ENCODE measurements around the gene PTPRT.

The PTPRT gene

DNA sequence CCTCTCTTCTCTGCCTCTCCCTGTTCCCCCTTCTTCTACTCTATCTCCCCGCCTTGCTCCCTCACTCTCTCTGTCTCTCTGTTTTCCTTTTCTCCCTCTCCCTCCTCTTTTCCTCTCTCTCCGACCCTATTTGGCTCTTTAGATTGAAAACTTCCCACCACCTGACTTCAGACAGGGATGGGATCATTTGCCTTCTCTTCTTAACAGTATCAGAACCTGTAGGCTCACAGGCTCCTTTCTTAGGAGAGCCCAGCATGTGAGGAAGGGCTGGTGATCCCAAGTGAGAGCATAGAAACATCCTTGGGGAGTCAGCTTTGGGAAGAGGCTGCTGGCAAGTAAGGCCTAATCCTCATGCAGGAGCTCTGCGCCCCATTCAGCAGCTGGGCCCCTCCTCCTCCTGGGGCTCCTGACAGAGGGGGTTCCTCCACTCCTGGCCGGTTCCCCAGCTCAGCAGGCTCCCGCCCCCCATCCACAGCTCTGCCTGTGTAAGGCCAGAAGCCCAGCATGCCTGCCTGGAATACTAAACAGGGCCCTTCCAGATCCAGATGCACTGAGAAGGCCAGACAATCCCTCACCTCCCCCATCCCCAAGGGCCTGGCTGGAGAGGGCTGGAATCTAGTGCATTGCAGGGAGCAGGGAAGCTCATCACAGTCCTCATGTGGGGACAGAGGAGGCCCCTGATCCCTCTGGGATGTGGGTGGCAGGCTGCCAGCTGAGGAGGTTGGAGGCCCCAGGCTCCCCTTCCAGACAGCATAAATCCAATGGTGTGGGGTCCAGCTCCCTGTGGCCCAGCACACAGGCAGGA lies 93.4 kb downstream of the PTPRT start:
- DNase-seq = no peak

GRCh38 chr20:43095034-43095433 lies 94.7 kb downstream of the PTPRT start:
- DNase-seq = no peak

DNA sequence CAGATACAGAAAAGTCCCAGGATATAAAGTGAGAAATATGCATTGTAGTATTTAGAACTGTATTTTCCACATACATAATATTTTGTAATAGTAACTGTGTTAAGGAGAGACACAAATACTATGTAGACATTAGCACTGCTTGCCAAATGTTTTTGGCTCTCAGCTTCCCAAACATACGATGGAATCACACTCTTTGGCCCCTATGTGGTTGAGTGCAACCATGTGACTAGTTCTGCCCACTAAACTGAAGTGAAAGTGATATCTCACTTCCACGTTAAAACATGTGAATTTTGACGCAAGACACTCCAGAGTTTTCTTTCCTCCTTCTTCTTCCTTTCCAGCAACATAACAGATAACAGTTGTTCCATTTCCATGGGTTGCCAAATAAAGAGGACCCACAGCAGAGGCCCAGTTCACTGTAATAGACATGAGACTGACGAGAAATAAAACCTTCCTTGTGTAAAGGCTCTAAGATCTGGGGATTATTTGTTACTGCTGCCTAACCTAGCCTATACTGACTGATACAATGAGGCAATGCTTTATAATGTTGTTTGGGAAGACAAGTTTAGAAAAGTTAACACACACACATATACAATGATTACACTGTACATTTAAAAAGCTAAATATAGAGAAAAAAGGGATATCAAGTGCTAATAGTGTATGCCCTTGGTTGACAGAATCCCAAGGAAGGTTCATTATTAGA lies 97.2 kb downstream of the PTPRT start:
- DNase-seq = no peak

DNA sequence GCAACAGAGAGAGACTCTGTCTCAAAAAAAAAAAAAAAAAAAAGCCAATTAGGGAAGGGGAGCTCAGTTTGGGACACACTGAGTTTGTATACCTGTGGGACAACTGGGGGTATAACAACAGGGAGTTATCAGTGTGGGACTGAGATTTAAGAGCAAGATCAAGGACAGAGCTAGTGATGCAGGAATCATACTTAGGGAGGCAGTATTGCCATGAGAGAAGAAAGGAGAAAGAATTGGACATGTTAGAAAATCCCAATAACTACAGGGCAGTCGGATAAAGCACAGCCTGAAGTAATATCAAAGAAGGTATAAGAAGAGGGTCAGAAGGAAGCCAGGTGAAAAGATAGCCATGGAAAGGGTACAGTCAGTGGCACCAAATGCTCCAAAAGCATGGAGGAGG lies 121.2 kb downstream of the PTPRT start:
- no peak for DNase-seq

DNA sequence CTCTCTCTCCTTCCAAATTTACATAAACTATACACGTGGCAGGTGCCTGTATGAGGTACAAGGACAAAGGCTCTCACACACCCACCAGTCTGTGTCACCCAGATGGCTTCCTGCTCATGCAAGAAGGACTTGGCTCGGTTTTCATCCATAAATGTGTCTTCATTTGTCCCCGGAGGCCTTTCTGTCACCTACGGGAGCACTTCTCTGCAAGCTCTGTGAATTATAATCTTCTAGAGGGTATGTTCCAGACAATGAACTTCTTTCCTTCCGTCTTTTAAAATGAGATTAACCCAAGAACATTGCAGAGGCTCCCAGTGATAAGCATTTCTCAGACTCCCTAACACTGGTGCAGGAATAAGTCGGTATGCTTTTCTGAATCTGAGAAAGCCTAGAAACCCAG lies 123.6 kb downstream of the PTPRT start:
- DNase-seq = no peak

- no peak for DNase-seq
These were observed 124.4 kb downstream of the PTPRT start for GRCh38 chr20:43065299-43065698.

GRCh38 chr20:43058077-43058476 lies 131.6 kb downstream of the PTPRT start:
- DNase-seq = no peak

DNA sequence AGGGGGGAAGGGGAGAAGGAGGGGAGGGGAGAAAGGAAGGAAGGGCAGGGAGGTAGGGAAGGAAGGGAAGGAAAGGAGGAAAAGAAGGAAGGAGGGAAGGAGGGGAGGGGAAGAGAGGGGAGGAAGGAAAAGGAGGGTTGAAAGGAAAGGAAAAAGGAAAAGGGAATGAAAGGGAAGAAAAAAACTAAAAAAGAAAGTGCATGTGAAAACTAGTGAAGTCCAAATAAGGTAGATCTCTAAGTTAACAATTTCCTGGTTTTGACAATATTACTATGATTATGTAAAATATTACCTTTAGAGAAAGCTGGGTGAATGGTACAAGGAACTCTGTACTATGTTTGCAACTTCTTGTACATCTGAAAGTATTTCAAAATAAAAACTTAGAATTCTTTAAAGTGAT lies 132.4 kb downstream of the PTPRT start:
- DNase-seq = no peak

DNA sequence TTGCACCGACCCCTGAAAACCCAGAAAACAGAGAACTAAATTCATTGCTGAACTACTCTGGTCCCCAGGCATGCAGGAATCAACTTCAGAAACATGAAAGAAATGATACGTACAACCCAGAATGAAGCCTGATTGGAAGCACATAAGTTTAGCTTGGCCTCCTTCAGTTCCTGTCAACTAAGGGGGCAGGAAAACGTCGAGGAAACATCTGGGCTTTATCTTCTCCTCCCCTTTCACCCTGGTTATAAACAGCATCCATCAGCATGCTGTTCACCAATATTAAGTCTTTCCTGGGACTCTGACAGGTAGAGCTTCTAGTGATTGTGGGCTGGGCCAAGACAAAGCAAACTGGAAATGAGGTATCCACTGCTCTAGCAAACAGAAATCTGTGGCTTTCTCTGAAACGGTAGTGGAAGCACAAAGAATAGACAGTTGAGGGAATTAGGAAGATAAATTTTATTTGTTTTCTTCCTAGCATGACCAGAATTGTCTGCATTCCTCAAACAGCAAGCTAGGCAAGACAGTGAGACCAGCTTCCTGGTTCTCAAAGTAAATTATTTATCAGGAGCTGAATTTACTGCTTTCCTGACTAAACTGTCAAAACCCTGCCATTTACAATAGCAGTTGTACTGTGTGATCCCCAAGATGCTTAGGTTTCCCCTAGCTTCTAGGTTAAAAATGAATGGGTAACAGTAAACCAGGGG lies 134.4 kb downstream of the PTPRT start:
- no peak for DNase-seq

DNA sequence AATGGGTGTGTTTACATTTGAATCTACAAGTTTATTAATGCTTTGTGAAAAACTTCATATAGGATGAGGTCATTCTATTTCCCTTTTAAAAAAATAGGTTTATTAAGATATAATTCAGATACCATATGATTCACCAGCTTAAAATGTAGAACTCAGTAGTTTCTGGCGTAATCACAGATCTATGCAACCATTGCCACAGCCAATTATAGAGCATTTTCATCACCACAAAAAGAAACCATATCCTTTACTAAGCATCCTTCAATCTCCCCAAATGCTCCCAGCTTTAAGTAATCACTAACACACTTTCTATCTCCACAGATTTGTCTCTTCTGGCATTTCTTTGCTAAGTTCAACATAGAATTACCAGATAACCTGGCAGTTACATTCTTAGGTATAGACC lies 137.2 kb downstream of the PTPRT start:
- DNase-seq = no peak

DNA sequence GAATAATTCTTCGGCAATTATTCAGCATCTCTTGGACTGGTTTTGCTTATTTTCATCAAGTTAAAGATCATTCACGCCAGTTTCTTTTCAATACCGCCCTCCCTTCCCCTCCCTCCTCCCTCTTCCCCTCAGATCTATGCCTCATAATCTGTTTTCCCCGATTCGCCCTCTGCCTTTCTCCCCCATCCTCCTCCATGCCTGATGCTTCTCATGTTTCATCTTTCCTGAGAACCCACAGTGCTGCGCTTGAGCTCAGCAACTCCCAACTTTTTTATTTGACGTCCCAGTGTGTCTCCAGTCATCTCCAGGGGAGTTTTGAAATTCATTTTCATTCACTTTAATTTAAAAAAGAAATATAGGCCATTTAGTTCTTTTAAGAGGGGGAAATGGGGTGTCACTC lies 142.7 kb downstream of the PTPRT start:
- DNase-seq = no peak

GRCh38 chr20:43043887-43044286 lies 145.8 kb downstream of the PTPRT start:
- DNase-seq = no peak

DNA sequence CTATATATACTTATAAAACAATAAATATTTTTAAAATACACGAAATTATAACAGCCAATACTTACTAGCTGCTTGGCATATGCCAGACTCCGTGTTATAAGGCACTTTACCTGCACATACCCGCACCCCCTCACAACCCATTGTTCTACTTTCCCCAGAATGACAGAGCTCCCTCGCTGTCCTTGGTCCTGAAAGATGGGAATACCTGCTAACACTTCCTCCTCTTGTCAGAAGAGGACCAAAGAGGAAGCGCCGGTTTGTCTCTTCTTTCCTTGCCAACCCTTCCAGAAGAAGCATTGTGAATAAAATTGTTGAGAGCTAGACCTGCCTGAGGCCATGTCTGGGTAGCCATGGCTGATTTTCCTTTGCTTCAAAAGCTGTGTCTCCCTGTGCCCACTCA lies 149.3 kb downstream of the PTPRT start:
- no peak for DNase-seq

DNA sequence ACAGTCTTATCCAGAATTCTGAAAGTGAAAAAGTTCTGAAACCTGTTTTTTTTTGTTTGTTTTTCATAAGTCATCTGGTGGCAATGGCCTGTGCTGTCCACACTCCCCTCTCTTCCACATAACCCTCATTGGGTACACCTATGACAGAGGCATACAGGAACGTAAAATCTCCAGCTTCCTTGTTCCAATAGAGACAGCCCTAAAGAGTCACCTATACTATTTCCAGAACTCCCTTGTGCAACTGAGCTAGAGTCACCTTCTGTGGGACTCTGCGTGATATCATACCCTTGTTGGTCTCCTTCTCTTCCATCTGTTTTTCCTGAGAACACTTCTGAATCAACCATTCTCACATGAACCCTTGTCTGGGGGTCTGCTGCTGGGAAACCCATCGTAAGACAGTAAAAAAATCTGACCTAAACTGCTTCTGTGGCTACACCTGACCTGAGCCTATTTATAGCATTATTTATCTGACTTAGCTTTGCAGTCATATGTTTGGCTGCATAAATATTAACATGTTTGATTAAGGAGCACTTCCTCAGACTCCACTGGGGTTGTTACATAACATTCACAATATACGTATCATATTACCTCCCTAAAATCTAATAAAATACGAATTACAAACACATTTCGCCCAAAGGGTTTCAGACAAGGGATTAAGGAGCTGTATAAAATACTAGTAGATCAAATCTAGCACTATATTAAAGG lies 151.9 kb downstream of the PTPRT start:
- DNase-seq = no peak

DNA sequence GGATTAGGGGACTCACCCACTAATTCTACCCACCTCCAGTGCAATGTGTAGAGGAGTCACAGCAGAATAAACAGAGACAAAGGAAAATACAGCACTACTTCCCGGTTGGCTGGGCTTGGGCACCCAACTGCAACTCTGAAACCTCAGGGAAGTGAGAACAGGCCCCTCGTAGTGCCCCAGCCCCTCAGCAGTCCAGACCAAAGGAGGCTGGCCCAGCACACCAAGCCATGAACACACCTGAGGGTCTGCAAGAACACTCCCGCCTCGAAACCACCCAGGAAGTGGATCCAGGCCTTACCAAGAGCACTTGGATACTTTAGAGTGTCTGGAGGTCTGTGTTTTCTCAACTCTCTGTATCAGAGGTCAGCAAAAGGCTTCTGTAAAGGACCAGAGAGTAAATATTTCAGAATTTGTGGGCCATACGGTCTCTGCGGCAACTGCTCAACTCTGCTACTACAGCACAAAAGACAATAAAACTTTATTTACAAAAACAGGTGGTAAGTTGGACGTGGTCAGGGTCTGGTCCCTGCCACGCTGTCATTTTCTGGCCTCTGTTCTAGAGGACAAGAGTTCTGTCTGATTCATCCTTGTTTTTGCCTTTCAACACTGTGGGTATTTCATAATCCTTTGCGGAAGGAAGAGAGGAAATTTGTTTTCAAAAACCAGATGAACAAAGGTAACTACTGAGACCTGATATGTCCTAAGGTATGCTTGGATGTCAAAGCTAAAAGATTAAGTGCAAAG lies 154.6 kb downstream of the PTPRT start:
- DNase-seq = no peak

DNA sequence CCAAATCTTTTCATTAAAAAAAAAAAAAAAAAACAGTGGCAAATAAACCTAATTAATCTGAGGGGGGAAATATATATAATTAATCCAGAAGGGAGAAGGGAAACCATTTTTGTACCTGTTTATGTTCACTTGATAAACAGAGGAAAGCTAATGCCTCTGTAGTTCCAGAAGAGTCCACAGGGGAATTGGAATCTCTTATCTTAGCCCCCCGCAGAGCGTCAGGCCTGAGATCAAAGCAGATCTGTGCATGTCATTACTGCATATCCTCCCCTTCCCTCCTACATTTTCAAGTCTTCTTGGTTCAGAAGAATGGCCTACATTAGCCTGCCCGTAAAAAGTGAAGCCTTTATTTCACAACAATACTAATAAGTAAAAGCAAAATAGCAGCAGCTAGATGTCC lies 157.2 kb downstream of the PTPRT start:
- DNase-seq = no peak

DNA sequence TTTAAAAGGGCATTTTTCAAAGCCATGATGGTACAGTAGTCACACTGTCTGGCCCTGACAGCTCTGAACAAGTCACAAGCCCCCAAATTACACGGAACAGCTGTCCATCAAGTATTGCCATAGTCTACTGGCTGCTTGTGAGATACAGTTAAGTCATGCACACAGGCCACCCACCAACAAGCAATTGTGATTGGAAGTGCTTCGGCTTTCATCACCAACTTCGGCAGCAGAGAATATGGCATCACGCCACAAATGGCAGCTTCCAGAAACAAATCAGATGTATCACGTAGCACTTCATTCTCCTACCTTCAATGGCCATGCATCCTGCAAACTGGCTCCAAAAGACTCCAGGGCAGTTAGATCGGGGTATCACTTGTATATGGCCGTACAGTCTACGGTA lies 160.5 kb downstream of the PTPRT start:
- no peak for DNase-seq

DNA sequence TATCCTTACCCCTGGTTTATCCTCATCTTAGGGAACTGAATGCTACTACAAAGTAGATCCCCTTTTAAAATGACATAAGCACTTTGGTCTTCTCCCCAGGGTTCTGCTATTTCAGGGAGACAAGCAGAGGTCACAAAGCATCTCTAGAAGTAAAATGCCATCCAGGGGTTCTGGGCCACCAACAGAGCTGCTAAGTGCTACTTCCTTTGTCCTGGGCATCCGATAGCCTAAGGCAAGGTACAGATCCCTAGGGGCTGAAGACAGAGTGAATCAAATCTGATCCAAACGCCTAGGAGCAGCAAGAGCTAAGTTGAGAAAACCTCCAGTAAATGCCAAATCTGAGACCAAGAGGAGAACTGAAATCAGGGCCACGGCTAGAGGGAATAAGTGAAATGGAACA lies 161.2 kb downstream of the PTPRT start:
- no peak for DNase-seq

DNA sequence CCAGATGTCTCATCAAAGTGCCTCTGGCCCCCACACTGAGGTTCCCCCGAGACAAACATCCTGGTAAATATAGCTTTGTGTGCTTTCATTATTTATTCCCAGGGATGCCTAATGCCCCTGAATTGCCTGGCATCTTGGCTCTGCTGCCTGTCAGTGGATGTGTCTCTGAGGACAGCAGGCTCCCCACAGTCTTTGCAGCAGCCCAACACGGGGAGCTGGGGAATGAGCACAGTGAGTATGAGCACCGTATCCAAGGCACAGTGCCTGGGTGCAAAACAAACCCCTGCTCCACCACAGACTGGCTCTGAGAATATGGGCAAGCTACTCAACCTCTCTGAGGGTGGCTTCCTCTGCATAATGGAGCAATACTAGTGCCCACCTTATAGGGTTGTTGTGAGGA lies 165.9 kb downstream of the PTPRT start:
- DNase-seq = no peak

GRCh38 chr20:43022568-43022967 lies 167.1 kb downstream of the PTPRT start:
- no peak for DNase-seq

DNA sequence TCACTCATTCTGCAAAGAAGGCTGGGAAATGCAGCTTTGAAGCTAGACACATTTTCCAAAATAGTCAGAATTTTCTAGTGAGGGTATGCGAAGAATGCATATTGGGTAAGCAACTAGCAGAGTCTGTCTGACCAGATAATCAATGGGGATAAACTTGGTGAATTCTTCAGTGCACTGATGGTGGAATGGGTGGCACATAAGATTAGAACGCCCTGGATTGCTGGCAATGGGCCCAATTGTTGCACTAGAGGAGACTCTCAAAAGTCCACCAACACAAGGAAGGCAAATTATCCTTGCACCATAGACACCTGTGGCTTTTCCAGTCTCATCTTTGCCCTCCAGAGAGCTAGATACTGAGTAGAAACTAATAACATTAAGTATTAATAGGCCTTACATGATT lies 167.6 kb downstream of the PTPRT start:
- DNase-seq = no peak

GRCh38 chr20:43017241-43018030 lies 172.3 kb downstream of the PTPRT start:
- no peak for DNase-seq
